HUES6 (cell line): Measurements from ENCODE around the gene WDR6.

Source experiments
- H3K27ac ChIP-seq: 2 replicates; pipeline ENCODE4 v1.7.0; 2013; ENCODE audit warnings: low read depth, mild to moderate bottlenecking, low read length, inconsistent platforms
- H3K27me3 ChIP-seq: 2 replicates; pipeline ENCODE4 v1.6.1; 2013; ENCODE audit warnings: low read length; ENCODE audit not compliant: control insufficient read depth, insufficient read depth
- H3K36me3 ChIP-seq: 2 replicates; pipeline ENCODE4 v1.6.1; 2013; ENCODE audit warnings: low read length; ENCODE audit not compliant: control insufficient read depth, insufficient read depth
- H3K4me1 ChIP-seq: 2 replicates; pipeline ENCODE4 v1.6.1; 2013; ENCODE audit warnings: low read length; ENCODE audit not compliant: control insufficient read depth, insufficient read depth
- H3K4me3 ChIP-seq: 2 replicates; pipeline ENCODE4 v1.5.1; 2013; ENCODE audit warnings: low read depth, low read length
- H3K9ac ChIP-seq: one replicate; pipeline ENCODE4 v1.6.1; 2013; ENCODE audit warnings: mild to moderate bottlenecking, low read length
- H3K9me3 ChIP-seq: 2 replicates; pipeline ENCODE4 v1.6.1; 2013; ENCODE audit warnings: low read depth, low read length; ENCODE audit not compliant: control insufficient read depth, insufficient read depth

Gene WDR6

GRCh38 chr3:48991851-48992545 lies 15.2 kb upstream of the WDR6 start:
- H3K4me1 ChIP-seq = peaks cover 13% of the 10 kb centered on the region
- no peak overlapping the region for H3K27ac ChIP-seq
- peak overlapping the region; percentile 86; the same call in 1 of the 2 replicates for H3K4me3 ChIP-seq
- no peaks in the 10 kb centered on the region for H3K9me3 ChIP-seq
- H3K9ac ChIP-seq = no peak overlapping the region
- no peaks in the 10 kb centered on the region; the same call in 1 of the 2 replicates for H3K27me3 ChIP-seq
- peaks cover 6% of the 10 kb centered on the region; the same call in 1 of the 2 replicates for H3K36me3 ChIP-seq

- Histone ChIP-seq H3K4me3 (no peak overlapping the region), H3K9me3 (no peaks in the 10 kb centered on the region), H3K4me1 (peaks cover 20% of the 10 kb centered on the region), H3K9ac (no peak overlapping the region), H3K36me3 (peaks cover 6% of the 10 kb centered on the region; the same call in 1 of the 2 replicates), H3K27me3 (no peaks in the 10 kb centered on the region; the same call in 1 of the 2 replicates), H3K27ac (no peak overlapping the region)
Observed at GRCh38 chr3:48993834-48994233, 13.4 kb upstream of the WDR6 start.

GRCh38 chr3:48996640-48997039 lies 10.6 kb upstream of the WDR6 start:
- no peak overlapping the region for H3K9ac ChIP-seq

GRCh38 chr3:48997102-48997635 lies 10.0 kb upstream of the WDR6 start:
- Histone ChIP-seq H3K4me1 (peaks cover 20% of the 10 kb centered on the region), H3K9me3 (no peaks in the 10 kb centered on the region), H3K36me3 (peaks cover 6% of the 10 kb centered on the region; the same call in 1 of the 2 replicates), H3K4me3 (no peak overlapping the region), H3K9ac (no peak overlapping the region), H3K27ac (no peak overlapping the region), H3K27me3 (no peaks in the 10 kb centered on the region)

More at GRCh38 chr3:48996640-48997039, 10.6 kb upstream of the WDR6 start:
- Histone ChIP-seq H3K27me3 (no peaks in the 10 kb centered on the region), H3K4me3 (no peak overlapping the region), H3K4me1 (peaks cover 20% of the 10 kb centered on the region), H3K27ac (no peak overlapping the region), H3K36me3 (peaks cover 6% of the 10 kb centered on the region; the same call in 1 of the 2 replicates), H3K9me3 (no peaks in the 10 kb centered on the region)

GRCh38 chr3:48997714-48998637 lies 9.2 kb upstream of the WDR6 start:
- Histone ChIP-seq H3K36me3 (peaks cover 6% of the 10 kb centered on the region; the same call in 1 of the 2 replicates), H3K27ac (no peak overlapping the region), H3K4me1 (peaks cover 20% of the 10 kb centered on the region), H3K27me3 (0 out of 2 replicates have a peak, but pooled peaks cover 2% of the 10 kb centered on the region), H3K4me3 (no peak overlapping the region), H3K9ac (no peak overlapping the region), H3K9me3 (no peaks in the 10 kb centered on the region)

GRCh38 chr3:48999085-48999858 lies 7.9 kb upstream of the WDR6 start:
- no peaks in the 10 kb centered on the region for H3K9me3 ChIP-seq
- H3K36me3 ChIP-seq = peaks cover 6% of the 10 kb centered on the region; the same call in 1 of the 2 replicates
- H3K27me3 ChIP-seq = 0 out of 2 replicates have a peak, but pooled peaks cover 2% of the 10 kb centered on the region
- H3K27ac ChIP-seq = no peak overlapping the region
- H3K4me3 ChIP-seq = no peak overlapping the region
- H3K9ac ChIP-seq = no peak overlapping the region
- peaks cover 20% of the 10 kb centered on the region for H3K4me1 ChIP-seq

GRCh38 chr3:49001155-49001554 lies 6.0 kb upstream of the WDR6 start:
- Histone ChIP-seq H3K4me1 (peaks cover 20% of the 10 kb centered on the region), H3K4me3 (no peak overlapping the region), H3K9me3 (no peaks in the 10 kb centered on the region), H3K36me3 (0 out of 2 replicates have a peak, but pooled peaks cover 3% of the 10 kb centered on the region), H3K27me3 (peaks cover 10% of the 10 kb centered on the region; the same call in 1 of the 2 replicates), H3K27ac (no peak overlapping the region), H3K9ac (no peak overlapping the region)

GRCh38 chr3:49004352-49005302 lies 2.6 kb upstream of the WDR6 start:
- Histone ChIP-seq H3K9me3 (no peaks in the 10 kb centered on the region), H3K27ac (no peak overlapping the region), H3K27me3 (peaks cover 13% of the 10 kb centered on the region; the same call in 1 of the 2 replicates), H3K4me1 (peaks cover 16% of the 10 kb centered on the region), H3K4me3 (no peak overlapping the region), H3K9ac (no peak overlapping the region), H3K36me3 (0 out of 2 replicates have a peak, but pooled peaks cover 4% of the 10 kb centered on the region)

GRCh38 chr3:49005303-49005680 lies 1.9 kb upstream of the WDR6 start:
- no peaks in the 10 kb centered on the region for H3K9me3 ChIP-seq
- no peak overlapping the region for H3K4me3 ChIP-seq
- H3K36me3 ChIP-seq = 0 out of 2 replicates have a peak, but pooled peaks cover 4% of the 10 kb centered on the region
- no peak overlapping the region for H3K27ac ChIP-seq
- no peak overlapping the region for H3K9ac ChIP-seq
- H3K27me3 ChIP-seq = peaks cover 13% of the 10 kb centered on the region; the same call in 1 of the 2 replicates
- H3K4me1 ChIP-seq = peaks cover 11% of the 10 kb centered on the region
